Heart right ventricle (tissue), 16 donors: ENCODE data around the gene SP2. TPM values are rescaled to one million over a fixed set of nuclear protein-coding genes. Genes with fewer than 3 reads are reported as not detected.

ENCODE experiments used
- ATAC-seq, 8 donors: fragments of 200-7000 bp; cut with Tn5 transposase; one replicate each; pipeline ENCODE4 v1.9.1; 2020; ENCODE audit warnings: mild to moderate bottlenecking in 8 of 8, moderate library complexity in 8 of 8, moderate number of reproducible peaks in 1 of 8
- DNase-seq, 2 donors: peaks; one replicate each; pipeline ENCODE4 v3.0.0-alpha.2; 2020
- H3K27ac ChIP-seq, 10 donors: fragments of 200-600 bp; sonication (generic) in 2 of 10; one replicate each; pipeline versions ENCODE4 v1.5.0 to v1.8.0; 2020 to 2022; ENCODE audit warnings: mild to moderate bottlenecking in 3 of 10
- H3K27me3 ChIP-seq, 7 donors: fragments of 200-600 bp; one replicate each; pipeline ENCODE4 v1.8.0; 2021 to 2022; ENCODE audit warnings: mild to moderate bottlenecking in 2 of 7
- H3K36me3 ChIP-seq, 9 donors: fragments of 200-600 bp; sonication (generic) in 1 of 9; one replicate each; pipeline versions ENCODE4 v1.5.0 to v1.8.0; 2020 to 2022; ENCODE audit warnings: mild to moderate bottlenecking in 2 of 9
- H3K4me1 ChIP-seq, 9 donors: fragments of 200-600 bp; sonication (generic) in 1 of 9; one replicate each; pipeline versions ENCODE4 v1.5.0 to v1.8.0; 2020 to 2022; ENCODE audit warnings: mild to moderate bottlenecking in 4 of 9
- H3K4me3 ChIP-seq, 10 donors: fragments of 200-600 bp; sonication (generic) in 2 of 10; one replicate each; pipeline versions ENCODE4 v1.5.0 to v1.8.0; 2020 to 2022; ENCODE audit warnings: mild to moderate bottlenecking in 7 of 10, moderate library complexity in 2 of 10
- H3K9me3 ChIP-seq, 11 donors: fragments of 200-600 bp in 10 of 11; sonication (generic) in 2 of 11; one replicate each; pipeline versions ENCODE4 v1.5.0 to v1.8.0; 2013 to 2022; ENCODE audit warnings: mild to moderate bottlenecking in 2 of 11, control low read depth in 1 of 11, moderate library complexity in 1 of 11
- CTCF ChIP-seq, 9 donors: fragments of 200-600 bp; sonication (generic) in 2 of 9; IDR thresholded peaks; one replicate each; pipeline versions ENCODE4 v1.5.0 to v1.8.0; 2021 to 2022; ENCODE audit warnings: antibody characterized with exemption in 9 of 9, mild to moderate bottlenecking in 5 of 9, moderate library complexity in 1 of 9
- WGBS, 2 donors: extraction: QIAGEN DNeasy Blood & Tissue Kit; methylation state at CpG; one replicate each; pipeline ENCODE4 v1.1.7; 2013; ENCODE audit warnings: inconsistent platforms in 1 of 2; 5-methylcytosine and 5-hydroxymethylcytosine counted together
- intact Hi-C, 10 donors: fragments of 100-400 bp; cut with DNase I; formaldehyde crosslinking; loops; one replicate each; pipeline versions ENCODE4 v1.11.1 to v1.14.2; 2022
- polyA plus RNA-seq, 2 donors: library from polyadenylated mRNA; stranded (reverse); fragments of 200-250 nt; gene quantifications; one replicate each; pipeline ENCODE4 v1.2.3, GENCODE V29; 2013
- total RNA-seq, 10 donors: library from RNA; stranded (reverse); fragmentation: NEBNext Ultra II Directional in 3 of 10; extraction: Animal tissue kit (Norgen Biotek cat#: 25700) in 3 of 10; gene quantifications; one replicate each; pipeline versions ENCODE4 v1.2.1 to v1.2.4, GENCODE V29; 2021 to 2023
- donor health status: Arrhythmogenic right ventricular cardiomyopathy.
- donor health status: ischemic (EF 13 %, LVEDD 7.1; RV severe dilation, severe dysfunction).
- donor health status: healthy with polysubstance abuse.
- donor health status: DM: no; HTN: yes; CAD: no.
- donor health status: DM: no; HTN: no; CAD: no.
- donor health status: ischemic (EF 25% LVEDD 6.9; RV normal size, moderate dysfunction).
- donor health status: ischemic (EF 25% LVEDD 5.7; RV mildly dilated, moderate dysfunction).
- donor health status: healthy.
- donor health status: DM: yes; HTN: yes; CAD: no.
- donor health status: Ischemic cardiomyopathy.
- donor health status: ischemic (EF 35%, LVEDD 5.7; RV mildly dilated, moderate dysfunction).
- donor health status: nonischemic (EF 11% LVEDD 7.7; RV severe dilation, severe dysfunction).
- donor health status: DM: yes; HTN: yes; CAD: no.
- donor health status: PGD.
- donor health status: ischemic (EF 29% LVEDD 5.4; RV normal size, mild dysfunction).
- donor health status: nonischemic (EF 23%, LVEDD 6.1; RV moderate dilation, normal function).

The SP2 gene
- total and polyA plus RNA-seq, 12 donors = 4.3 to 18.3 (median 15.8) TPM

DNA sequence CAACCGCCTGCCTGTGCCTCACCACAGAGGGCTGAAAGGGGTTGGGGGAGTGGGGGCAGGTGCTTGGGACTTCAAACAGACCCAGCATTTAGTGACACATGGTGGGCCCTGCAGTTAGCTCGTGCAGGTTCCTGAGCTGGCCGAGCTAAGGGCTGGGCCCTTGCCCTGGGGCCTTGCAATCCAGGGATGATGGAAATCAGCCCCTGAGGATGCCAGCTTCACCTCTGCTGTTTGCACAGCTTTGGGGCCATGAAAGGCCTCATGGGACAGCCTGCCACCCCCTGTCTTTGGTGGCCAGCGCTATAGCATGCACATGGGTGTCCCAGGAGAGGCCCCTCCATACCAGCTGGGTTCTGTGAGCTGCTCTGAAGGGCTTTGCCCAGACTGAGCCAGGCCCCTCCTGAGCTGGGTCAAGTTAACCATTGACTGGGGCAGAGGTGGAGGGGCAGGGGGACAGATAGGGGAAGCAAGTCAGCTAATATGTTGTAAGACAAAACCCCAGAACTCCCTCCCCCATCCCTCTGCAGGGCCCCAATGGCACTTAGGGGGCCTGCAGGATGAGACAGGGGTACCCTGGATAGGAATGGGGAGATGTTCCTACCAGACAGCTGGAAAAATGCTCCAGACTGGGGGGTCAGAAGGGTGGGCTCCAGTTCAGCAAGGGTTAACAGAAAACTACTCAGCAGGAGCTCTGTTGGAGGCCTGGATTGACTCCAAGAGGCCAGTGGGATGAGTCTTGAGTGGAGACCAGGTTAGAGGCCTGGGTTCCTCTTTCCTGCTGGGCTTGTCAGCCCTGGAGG is 61.0 kb downstream of the SP2 start:
- Histone ChIP-seq H3K36me3 (no peaks in the 10 kb centered on the region), H3K4me3 (no peak overlapping the region), H3K27ac (no peak overlapping the region), H3K9me3 (peaks cover 0 to 5% (median 0%) of the 10 kb centered on the region in 11 donors), H3K4me1 (no peaks in the 10 kb centered on the region), H3K27me3 (no peaks in the 10 kb centered on the region)
- ATAC-seq (no peak), DNase-seq (no peak)
- intact Hi-C loops = loop anchor here in 1 of 10 donors (10.0 kb wide), 1 partner anchor 58 kb away; no protein-coding TSS in a partner anchor
- TF ChIP-seq CTCF (IDR thresholded peaks at IDR 0.05) = no peak
- 86% methylated on average over 4 of the region's 4 CpGs for WGBS, 2 donors

DNA sequence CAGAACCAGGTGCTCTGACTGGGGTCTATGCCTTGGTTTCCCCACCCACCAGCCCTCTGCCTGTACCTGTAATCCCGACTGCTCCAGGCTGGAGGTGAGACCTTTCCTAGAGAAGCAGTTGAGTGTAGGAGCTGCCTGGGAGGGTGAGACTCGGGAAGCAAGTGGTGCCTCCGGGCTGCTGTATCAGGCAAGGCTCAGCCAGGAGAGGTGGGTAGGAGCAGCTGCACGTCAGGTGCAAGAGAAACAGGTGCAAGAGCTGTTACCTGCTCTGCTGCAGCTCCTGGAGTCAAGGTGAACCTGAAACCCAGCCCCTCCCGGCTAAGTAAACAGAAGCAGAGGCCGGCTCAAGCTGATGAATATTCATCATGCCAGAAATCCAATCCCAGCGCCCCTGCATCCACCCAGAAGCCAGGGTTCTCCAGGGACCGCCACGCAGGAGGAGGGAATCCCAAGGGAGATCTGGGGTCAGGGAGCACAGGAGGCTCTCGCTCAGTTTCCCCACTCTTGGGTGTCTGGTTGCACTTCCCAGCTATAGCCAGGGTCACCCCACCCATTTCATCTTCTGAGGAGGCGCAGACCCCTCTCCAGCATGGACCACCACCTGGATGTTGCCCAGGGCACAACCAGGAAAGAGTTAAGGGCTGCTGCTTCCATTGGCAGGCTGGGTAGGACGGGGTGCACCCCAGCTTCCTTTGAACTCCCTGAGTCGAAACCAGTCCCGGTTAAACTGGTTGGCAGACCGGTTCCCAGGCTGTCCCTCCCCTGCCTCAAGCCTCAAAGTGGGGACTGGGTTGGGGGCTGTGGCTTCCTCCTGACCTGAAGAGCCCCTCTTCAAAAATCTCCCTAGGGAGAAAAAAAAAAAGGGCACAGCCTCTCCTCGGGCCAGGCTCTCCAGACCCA is 61.8 kb downstream of the SP2 start, which contains the start of gene PRR15L:
Gene PRR15L, minus strand, starts transcription at position 293 of the 900 bp plus-strand sequence. CDS start 4,649 bp downstream, outside the sequence.
- WGBS, 2 donors = 51 to 57% methylated on average over 16 of the region's 16 CpGs
- intact Hi-C loops = loop anchor here in 1 of 10 donors (10.0 kb wide), 1 partner anchor 57 kb away; no protein-coding TSS in a partner anchor
- no peak for ATAC-seq

GRCh38 chr17:47959825-47960655 is 64.0 kb downstream of the SP2 start:
- WGBS, 2 donors = 67 to 75% methylated on average over 8 of the region's 8 CpGs
- Histone ChIP-seq H3K4me3 (no peak overlapping the region), H3K27ac (no peak overlapping the region), H3K9me3 (peaks cover 0 to 5% (median 0%) of the 10 kb centered on the region in 11 donors), H3K36me3 (no peaks in the 10 kb centered on the region), H3K4me1 (no peaks in the 10 kb centered on the region), H3K27me3 (no peaks in the 10 kb centered on the region)
- DNase-seq = no peak
- no peak for TF ChIP-seq CTCF (IDR thresholded peaks at IDR 0.05)
- intact Hi-C loops = loop anchor here in 3 of 10 donors (5.0 to 10.0 kb wide), 3 partner anchors 55 to 115 kb away; partner anchors contain the start of gene SCRN2 (in 1 of the 3)
- no peak for ATAC-seq

More for the DNA sequence above, 61.8 kb downstream of the SP2 start, which contains the start of gene PRR15L:
- Histone ChIP-seq H3K4me3 (no peak within 1 kb of the TSS), H3K9me3 (peaks cover 0 to 5% (median 0%) of the 10 kb centered on the region in 11 donors), H3K36me3 (no peaks in the 10 kb centered on the region), H3K27ac (no peak within 1 kb of the TSS), H3K4me1 (no peaks in the 10 kb centered on the region), H3K27me3 (no peaks in the 10 kb centered on the region)
- DNase-seq = no peak
- TF ChIP-seq CTCF (IDR thresholded peaks at IDR 0.05) = no peak
